ENCODE measurements around the gene RNGTT. TPM values are rescaled to one million over a fixed set of nuclear protein-coding genes. Genes with fewer than 3 reads are reported as not detected.

RNGTT gene
- total RNA-seq, 1 experiment from 2014 or later, result 15.2 TPM

GRCh38 chr6:88764081-88764480 lies 199.3 kb downstream of the RNGTT start:
- BruUV-seq (replicated peaks), result no TSS peak
- no peak overlapping the region for H3K27ac ChIP-seq
- DNase-seq, result no peak
- no peak overlapping the region for H3K4me2 ChIP-seq
- no peak for TF ChIP-seq CTCF (conservative IDR thresholded peaks at IDR 0.05)
- no peak for TF ChIP-seq EZH2 (IDR thresholded peaks at IDR 0.05; ENCODE audit: low read depth)
- no peaks in the 10 kb centered on the region for H3F3A ChIP-seq (ENCODE audit: insufficient read depth, low read depth)
- POLR2A ChIA-PET (ENCODE audit: unreplicated experiment), result no interaction called here
- intact Hi-C loops (cut with micrococcal nuclease; ENCODE audit: unreplicated experiment), result no loop called here
- CTCF ChIA-PET, result no interaction called here
- H3K36me3 ChIP-seq (ENCODE audit: low read depth), result no peaks in the 10 kb centered on the region
- H3K9me2 ChIP-seq (ENCODE audit: insufficient read depth), result no peaks in the 10 kb centered on the region
- no peaks in the 10 kb centered on the region for H4K20me1 ChIP-seq (ENCODE audit: insufficient read depth)
- no peaks in the 10 kb centered on the region for H3K9me3 ChIP-seq (ENCODE audit: insufficient read depth, low read depth)
- H2AFZ ChIP-seq, result no peak overlapping the region
- H3K79me2 ChIP-seq (ENCODE audit: low read depth), result no peaks in the 10 kb centered on the region
- H3K4me1 ChIP-seq (replicated peaks; ENCODE audit: insufficient read depth), result no peaks in the 10 kb centered on the region
- no peaks in the 10 kb centered on the region for H3K27me3 ChIP-seq (ENCODE audit: insufficient read depth, low read depth)
- no peak overlapping the region for H3K4me3 ChIP-seq

- Histone ChIP-seq H3K4me2 (no peak overlapping the region), H3K9me2 (ENCODE audit: insufficient read depth) (no peaks in the 10 kb centered on the region), H3K36me3 (ENCODE audit: low read depth) (no peaks in the 10 kb centered on the region), H3K27ac (no peak overlapping the region), H3K9me3 (ENCODE audit: insufficient read depth, low read depth) (no peaks in the 10 kb centered on the region), H2AFZ (no peak overlapping the region), H3F3A (ENCODE audit: insufficient read depth, low read depth) (no peaks in the 10 kb centered on the region), H3K79me2 (ENCODE audit: low read depth) (no peaks in the 10 kb centered on the region), H3K4me3 (no peak overlapping the region), H3K27me3 (ENCODE audit: insufficient read depth, low read depth) (no peaks in the 10 kb centered on the region), H3K4me1 (replicated peaks; ENCODE audit: insufficient read depth) (no peaks in the 10 kb centered on the region), H4K20me1 (ENCODE audit: insufficient read depth) (no peaks in the 10 kb centered on the region)
- CTCF ChIA-PET, result interaction anchor here (0.6 kb wide), 1 partner anchor 18 kb away, joined by 5 read pairs; no protein-coding TSS in a partner anchor
- POLR2A ChIA-PET (ENCODE audit: unreplicated experiment), result no interaction called here
- DNase-seq, result peak in 1 of 2 experiments; percentile 18
- intact Hi-C loops (cut with micrococcal nuclease; ENCODE audit: unreplicated experiment), result no loop called here
- TF ChIP-seq EZH2 (IDR thresholded peaks at IDR 0.05; ENCODE audit: low read depth) (no peak), CTCF (conservative IDR thresholded peaks at IDR 0.05) (no peak)
- BruUV-seq (replicated peaks), result no TSS peak
These were observed 200.3 kb downstream of the RNGTT start for GRCh38 chr6:88763160-88763559.

GRCh38 chr6:88761237-88762031 lies 202.0 kb downstream of the RNGTT start:
- Histone ChIP-seq H3K4me1 (replicated peaks; ENCODE audit: insufficient read depth) (no peaks in the 10 kb centered on the region), H3F3A (ENCODE audit: insufficient read depth, low read depth) (no peaks in the 10 kb centered on the region), H3K79me2 (ENCODE audit: low read depth) (no peaks in the 10 kb centered on the region), H3K27ac (no peak overlapping the region), H3K4me3 (no peak overlapping the region), H3K9me2 (ENCODE audit: insufficient read depth) (no peaks in the 10 kb centered on the region), H3K27me3 (ENCODE audit: insufficient read depth, low read depth) (no peaks in the 10 kb centered on the region), H2AFZ (no peak overlapping the region), H3K4me2 (no peak overlapping the region), H4K20me1 (ENCODE audit: insufficient read depth) (no peaks in the 10 kb centered on the region), H3K9me3 (ENCODE audit: insufficient read depth, low read depth) (no peaks in the 10 kb centered on the region), H3K36me3 (ENCODE audit: low read depth) (no peaks in the 10 kb centered on the region)
- TF ChIP-seq EZH2 (IDR thresholded peaks at IDR 0.05; ENCODE audit: low read depth), result no peak
- TF ChIP-seq CTCF (conservative IDR thresholded peaks at IDR 0.05), result no peak
- DNase-seq, result no peak
- ChIA-PET POLR2A (ENCODE audit: unreplicated experiment) (no interaction called here), CTCF (no interaction called here)
- no TSS peak for BruUV-seq (replicated peaks)
- intact Hi-C loops (cut with micrococcal nuclease; ENCODE audit: unreplicated experiment), result no loop called here
